ENCODE measurements around the gene MELK. TPM values are rescaled to one million over a fixed set of nuclear protein-coding genes. Genes with fewer than 3 reads are reported as not detected.

The MELK gene
- total RNA-seq, 1 donor from 2014 or later, result 10.6 TPM

GRCh38 chr9:36713515-36714490 lies 141.1 kb downstream of the MELK start:
- Mint-ChIP-seq H3K4me1 (ENCODE audit: unreplicated experiment) (no peaks in the 10 kb centered on the region), H3K27ac (ENCODE audit: unreplicated experiment) (no peak overlapping the region), H3K36me3 (ENCODE audit: low read depth, unreplicated experiment) (no peaks in the 10 kb centered on the region), H3K9me3 (ENCODE audit: unreplicated experiment) (no peaks in the 10 kb centered on the region), H3K4me3 (ENCODE audit: unreplicated experiment) (no peak overlapping the region), H3K27me3 (ENCODE audit: unreplicated experiment) (no peaks in the 10 kb centered on the region)
- TF ChIP-seq, protein P1, sequence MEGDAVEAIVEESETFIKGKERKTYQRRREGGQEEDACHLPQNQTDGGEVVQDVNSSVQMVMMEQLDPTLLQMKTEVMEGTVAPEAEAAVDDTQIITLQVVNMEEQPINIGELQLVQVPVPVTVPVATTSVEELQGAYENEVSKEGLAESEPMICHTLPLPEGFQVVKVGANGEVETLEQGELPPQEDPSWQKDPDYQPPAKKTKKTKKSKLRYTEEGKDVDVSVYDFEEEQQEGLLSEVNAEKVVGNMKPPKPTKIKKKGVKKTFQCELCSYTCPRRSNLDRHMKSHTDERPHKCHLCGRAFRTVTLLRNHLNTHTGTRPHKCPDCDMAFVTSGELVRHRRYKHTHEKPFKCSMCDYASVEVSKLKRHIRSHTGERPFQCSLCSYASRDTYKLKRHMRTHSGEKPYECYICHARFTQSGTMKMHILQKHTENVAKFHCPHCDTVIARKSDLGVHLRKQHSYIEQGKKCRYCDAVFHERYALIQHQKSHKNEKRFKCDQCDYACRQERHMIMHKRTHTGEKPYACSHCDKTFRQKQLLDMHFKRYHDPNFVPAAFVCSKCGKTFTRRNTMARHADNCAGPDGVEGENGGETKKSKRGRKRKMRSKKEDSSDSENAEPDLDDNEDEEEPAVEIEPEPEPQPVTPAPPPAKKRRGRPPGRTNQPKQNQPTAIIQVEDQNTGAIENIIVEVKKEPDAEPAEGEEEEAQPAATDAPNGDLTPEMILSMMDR (IDR thresholded peaks at IDR 0.05; ENCODE audit: unreplicated experiment), result no peak
- no peak for DNase-seq (ENCODE audit: low spot score)

DNA sequence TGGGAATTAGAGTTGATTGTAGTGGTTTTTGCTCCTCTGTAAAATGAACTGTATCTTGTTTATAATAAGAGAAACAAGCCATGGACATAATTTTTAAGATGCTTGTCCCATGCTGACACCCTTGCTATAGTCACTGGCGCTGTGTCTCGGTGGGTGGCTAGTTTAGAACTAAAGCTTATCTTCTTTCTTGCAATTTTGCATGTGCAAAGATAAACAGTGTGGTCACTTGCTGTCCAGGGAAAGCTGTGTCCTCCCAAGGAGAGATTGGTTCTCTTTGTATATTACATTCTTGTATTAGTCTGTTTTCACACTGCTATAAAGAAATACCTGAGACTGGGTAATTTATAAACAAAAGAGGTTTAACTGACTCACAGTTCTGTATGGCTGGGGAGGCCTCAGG lies 143.8 kb downstream of the MELK start:
- Mint-ChIP-seq H3K27ac (ENCODE audit: unreplicated experiment) (no peak overlapping the region), H3K36me3 (ENCODE audit: low read depth, unreplicated experiment) (no peaks in the 10 kb centered on the region), H3K27me3 (ENCODE audit: unreplicated experiment) (no peaks in the 10 kb centered on the region), H3K4me1 (ENCODE audit: unreplicated experiment) (no peaks in the 10 kb centered on the region), H3K9me3 (ENCODE audit: unreplicated experiment) (no peaks in the 10 kb centered on the region), H3K4me3 (ENCODE audit: unreplicated experiment) (no peak overlapping the region)
- TF ChIP-seq, protein P1 (IDR thresholded peaks at IDR 0.05; ENCODE audit: unreplicated experiment), result no peak
- no peak for DNase-seq (ENCODE audit: low spot score)

GRCh38 chr9:36717276-36717675 lies 144.6 kb downstream of the MELK start:
- no peak overlapping the region for H3K27ac Mint-ChIP-seq (ENCODE audit: unreplicated experiment)
- H3K4me3 Mint-ChIP-seq (ENCODE audit: unreplicated experiment), result no peak overlapping the region
- no peaks in the 10 kb centered on the region for H3K4me1 Mint-ChIP-seq (ENCODE audit: unreplicated experiment)
- no peaks in the 10 kb centered on the region for H3K27me3 Mint-ChIP-seq (ENCODE audit: unreplicated experiment)
- TF ChIP-seq, protein P1 (IDR thresholded peaks at IDR 0.05; ENCODE audit: unreplicated experiment), result no peak
- no peaks in the 10 kb centered on the region for H3K9me3 Mint-ChIP-seq (ENCODE audit: unreplicated experiment)
- H3K36me3 Mint-ChIP-seq (ENCODE audit: low read depth, unreplicated experiment), result no peaks in the 10 kb centered on the region
- DNase-seq (ENCODE audit: low spot score), result no peak

GRCh38 chr9:36718612-36719011 lies 145.9 kb downstream of the MELK start:
- no peak for DNase-seq (ENCODE audit: low spot score)
- H3K4me1 Mint-ChIP-seq (ENCODE audit: unreplicated experiment), result no peaks in the 10 kb centered on the region
- TF ChIP-seq, protein P1 (IDR thresholded peaks at IDR 0.05; ENCODE audit: unreplicated experiment), result no peak
- H3K36me3 Mint-ChIP-seq (ENCODE audit: low read depth, unreplicated experiment), result no peaks in the 10 kb centered on the region
- no peaks in the 10 kb centered on the region for H3K27me3 Mint-ChIP-seq (ENCODE audit: unreplicated experiment)
- H3K4me3 Mint-ChIP-seq (ENCODE audit: unreplicated experiment), result no peak overlapping the region
- H3K27ac Mint-ChIP-seq (ENCODE audit: unreplicated experiment), result no peak overlapping the region
- no peaks in the 10 kb centered on the region for H3K9me3 Mint-ChIP-seq (ENCODE audit: unreplicated experiment)

DNA sequence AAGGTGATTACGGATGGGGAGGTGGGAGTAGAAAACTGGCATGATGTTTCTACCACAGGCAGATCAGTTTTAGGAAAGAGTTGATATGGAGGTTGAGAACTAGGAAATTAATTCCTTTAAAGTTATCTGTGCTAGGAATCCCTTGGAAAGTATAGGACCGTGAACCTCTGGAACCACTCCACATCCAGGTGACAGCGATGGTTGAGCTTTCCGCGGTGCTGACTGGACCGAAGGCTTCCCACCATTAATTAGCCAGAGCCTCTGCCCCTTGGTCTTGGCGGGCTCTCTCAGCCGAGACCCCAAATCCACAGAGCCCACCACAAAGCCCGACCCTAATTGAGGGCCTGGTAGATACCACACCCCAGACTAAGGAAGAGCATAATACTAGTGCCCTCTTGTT lies 147.3 kb downstream of the MELK start:
- no peak for DNase-seq (ENCODE audit: low spot score)
- no peaks in the 10 kb centered on the region for H3K9me3 Mint-ChIP-seq (ENCODE audit: unreplicated experiment)
- no peaks in the 10 kb centered on the region for H3K27me3 Mint-ChIP-seq (ENCODE audit: unreplicated experiment)
- TF ChIP-seq, protein P1 (IDR thresholded peaks at IDR 0.05; ENCODE audit: unreplicated experiment), result no peak
- no peaks in the 10 kb centered on the region for H3K36me3 Mint-ChIP-seq (ENCODE audit: low read depth, unreplicated experiment)
- H3K4me3 Mint-ChIP-seq (ENCODE audit: unreplicated experiment), result no peak overlapping the region
- no peaks in the 10 kb centered on the region for H3K4me1 Mint-ChIP-seq (ENCODE audit: unreplicated experiment)
- H3K27ac Mint-ChIP-seq (ENCODE audit: unreplicated experiment), result no peak overlapping the region
